Neural progenitor cell (in vitro differentiated cells): ENCODE results near the gene TET2. TPM values are rescaled to one million over a fixed set of nuclear protein-coding genes. Genes with fewer than 3 reads are reported as not detected.

Experiments
- DNase-seq: peaks from one replicate; pipeline ENCODE4 v3.0.0-alpha.2; 2016; ENCODE audit warnings: low spot score
- H2AFZ ChIP-seq: fragments of 200-600 bp; sonication (generic); replicated peaks from 2 replicates; pipeline ENCODE4 v1.6.1; 2016; ENCODE audit warnings: antibody characterized with exemption
- H3F3A ChIP-seq: fragments of 200-600 bp; sonication (generic); 2 replicates; pipeline ENCODE4 v1.6.1; 2016; ENCODE audit warnings: antibody characterized with exemption, low read depth
- H3K27ac ChIP-seq: fragments of 200-600 bp; sonication (generic); 2 replicates; pipeline ENCODE4 v1.5.1; 2016; ENCODE audit warnings: mild to moderate bottlenecking
- H3K27me3 ChIP-seq: fragments of 200-600 bp; sonication (generic); 2 replicates; pipeline ENCODE4 v1.6.1; 2016; ENCODE audit warnings: mild to moderate bottlenecking, moderate library complexity
- H3K36me3 ChIP-seq: fragments of 200-600 bp; sonication (generic); 2 replicates; pipeline ENCODE4 v1.5.1; 2016
- H3K4me1 ChIP-seq: fragments of 200-600 bp; sonication (generic); 2 replicates; pipeline ENCODE4 v1.6.1; 2016; ENCODE audit warnings: mixed run types
- H3K4me2 ChIP-seq: fragments of 200-600 bp; sonication (generic); 2 replicates; pipeline ENCODE4 v1.6.1; 2016
- H3K4me3 ChIP-seq: fragments of 200-600 bp; sonication (generic); 2 replicates; pipeline ENCODE4 v1.5.1; 2016
- H3K79me2 ChIP-seq: fragments of 200-600 bp; sonication (generic); 2 replicates; pipeline ENCODE4 v1.6.1; 2016; ENCODE audit warnings: low read depth
- H3K9ac ChIP-seq: fragments of 200-600 bp; sonication (generic); 2 replicates; pipeline ENCODE4 v1.6.1; 2016
- H3K9me3 ChIP-seq: fragments of 200-600 bp; sonication (generic); 2 replicates; pipeline ENCODE4 v1.5.1; 2016; ENCODE audit warnings: low read depth
- H4K20me1 ChIP-seq: fragments of 200-600 bp; sonication (generic); 2 replicates; pipeline ENCODE4 v1.6.1; 2016; ENCODE audit warnings: low read depth
- H3K27ac Mint-ChIP-seq: 3 replicates; pipeline ENCODE4 v1.8.0; 2021; ENCODE audit warnings: mixed read lengths
- H3K27me3 Mint-ChIP-seq: 2 replicates; pipeline ENCODE4 v1.8.0; 2022; ENCODE audit warnings: low read depth, mild to moderate bottlenecking, inconsistent platforms, moderate library complexity, mixed read lengths; ENCODE audit not compliant: insufficient read depth
- H3K36me3 Mint-ChIP-seq: 3 replicates; pipeline ENCODE4 v1.8.0; 2021; ENCODE audit warnings: mixed read lengths
- H3K4me1 Mint-ChIP-seq: 3 replicates; pipeline ENCODE4 v1.8.0; 2021; ENCODE audit warnings: mixed read lengths
- H3K4me3 Mint-ChIP-seq: 3 replicates; pipeline ENCODE4 v1.8.0; 2021; ENCODE audit warnings: mild to moderate bottlenecking, moderate library complexity, mixed read lengths
- H3K9me3 Mint-ChIP-seq: 3 replicates; pipeline ENCODE4 v1.8.0; 2020; ENCODE audit warnings: mixed read lengths
- CTCF ChIP-seq: fragments of 200-600 bp; sonication (generic); IDR thresholded peaks from 2 replicates; pipeline ENCODE4 v1.5.1; 2017; ENCODE audit warnings: antibody characterized with exemption, mild to moderate bottlenecking
- EZH2 ChIP-seq: fragments of 200-600 bp; sonication (generic); IDR thresholded peaks from 2 replicates; pipeline ENCODE4 v1.6.1; 2017; ENCODE audit warnings: antibody characterized with exemption, mild to moderate bottlenecking, moderate library complexity
- EZH2phosphoT487 ChIP-seq: fragments of 200-600 bp; sonication (generic); IDR thresholded peaks from 2 replicates; pipeline ENCODE4 v1.6.1; 2017; ENCODE audit warnings: antibody characterized with exemption
- total RNA-seq: library from RNA; depleted of rRNA; stranded (reverse); fragments of >200 nt; gene quantifications from 2 replicates; pipeline ENCODE4 v1.2.3, GENCODE V29; 2015; ENCODE audit warnings: low replicate concordance

Gene TET2
- total RNA-seq, 1 donor from 2014 or later, result 17.0 TPM

DNA sequence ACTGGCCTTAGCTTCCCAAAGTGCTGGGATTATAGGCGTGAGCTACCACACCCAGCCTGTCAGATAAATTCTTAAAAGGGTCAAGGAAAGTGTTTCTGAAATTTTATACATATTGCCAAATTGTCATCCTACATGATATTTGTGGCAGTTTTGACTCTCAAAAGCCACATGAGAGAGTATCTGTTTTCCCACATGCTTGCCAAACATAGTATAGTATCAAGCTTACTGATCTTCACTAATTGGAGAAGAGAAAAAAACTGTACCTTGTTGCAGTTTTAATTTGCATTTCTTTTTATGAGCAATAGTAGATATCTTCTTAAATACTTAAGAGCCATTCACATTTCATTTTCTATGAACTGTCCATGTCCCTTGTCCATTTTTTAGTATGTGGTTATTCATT, 83.6 kb downstream of the TET2 start:
- Histone ChIP-seq H3K4me2 (no peak overlapping the region), H3K36me3 (no peaks in the 10 kb centered on the region), H3K4me1 (peaks cover 4% of the 10 kb centered on the region), H3K4me3 (no peak overlapping the region), H3K27ac (no peak overlapping the region), H2AFZ (no peak overlapping the region), H3K9ac (no peak overlapping the region), H4K20me1 (no peaks in the 10 kb centered on the region), H3F3A (no peaks in the 10 kb centered on the region), H3K27me3 (no peaks in the 10 kb centered on the region), H3K79me2 (no peaks in the 10 kb centered on the region), H3K9me3 (no peaks in the 10 kb centered on the region)
- Mint-ChIP-seq H3K27ac (no peak overlapping the region), H3K9me3 (peaks cover 2% of the 10 kb centered on the region), H3K27me3 (no peaks in the 10 kb centered on the region), H3K4me3 (no peak overlapping the region), H3K4me1 (peaks cover 7% of the 10 kb centered on the region), H3K36me3 (peaks cover 15% of the 10 kb centered on the region)
- no peak for DNase-seq
- no peak for TF ChIP-seq CTCF
- TF ChIP-seq EZH2, result no peak
- TF ChIP-seq EZH2phosphoT487, result no peak

DNA sequence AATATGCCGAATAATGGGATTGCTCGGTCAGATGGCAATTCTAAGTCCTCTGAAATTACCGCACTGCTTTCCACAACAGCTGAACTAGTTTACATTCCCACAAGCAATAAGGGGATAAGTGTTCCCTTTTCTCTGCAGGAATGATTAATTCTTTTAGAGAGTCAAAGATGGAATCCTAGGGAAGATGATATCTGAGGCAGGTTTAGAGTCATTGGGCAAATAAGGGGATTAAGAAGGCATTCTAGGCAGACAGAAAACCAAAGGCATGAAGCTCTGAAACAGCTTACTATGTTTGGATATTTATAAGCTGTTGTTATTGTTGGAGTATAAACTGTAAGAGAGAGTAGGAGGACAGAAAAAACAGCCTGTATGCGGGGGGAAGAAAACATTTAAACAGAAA, 85.7 kb downstream of the TET2 start:
- Histone ChIP-seq H3K27ac (no peak overlapping the region), H2AFZ (no peak overlapping the region), H4K20me1 (no peaks in the 10 kb centered on the region), H3K4me2 (no peak overlapping the region), H3K9me3 (no peaks in the 10 kb centered on the region), H3K9ac (no peak overlapping the region), H3F3A (no peaks in the 10 kb centered on the region), H3K79me2 (no peaks in the 10 kb centered on the region), H3K36me3 (no peaks in the 10 kb centered on the region), H3K27me3 (no peaks in the 10 kb centered on the region), H3K4me1 (no peaks in the 10 kb centered on the region), H3K4me3 (no peak overlapping the region)
- no peaks in the 10 kb centered on the region for H3K4me1 Mint-ChIP-seq
- no peak for DNase-seq
- H3K27me3 Mint-ChIP-seq, result no peaks in the 10 kb centered on the region
- H3K4me3 Mint-ChIP-seq, result no peak overlapping the region
- H3K36me3 Mint-ChIP-seq, result peaks cover 29% of the 10 kb centered on the region
- TF ChIP-seq EZH2, result no peak
- no peak for TF ChIP-seq EZH2phosphoT487
- no peak for TF ChIP-seq CTCF
- H3K9me3 Mint-ChIP-seq, result peaks cover 2% of the 10 kb centered on the region
- H3K27ac Mint-ChIP-seq, result no peak overlapping the region

- H3K27me3 ChIP-seq, result no peaks in the 10 kb centered on the region
- H3K9me3 Mint-ChIP-seq, result peaks cover 2% of the 10 kb centered on the region
Observed at GRCh38 chr4:105234582-105234981, 87.9 kb downstream of the TET2 start.

More at GRCh38 chr4:105234582-105234981, 87.9 kb downstream of the TET2 start:
- Histone ChIP-seq H3K4me1 (no peaks in the 10 kb centered on the region), H2AFZ (no peak overlapping the region), H3K4me2 (no peak overlapping the region), H3K9ac (no peak overlapping the region), H3K79me2 (no peaks in the 10 kb centered on the region), H4K20me1 (no peaks in the 10 kb centered on the region), H3K4me3 (no peak overlapping the region), H3K36me3 (no peaks in the 10 kb centered on the region), H3K9me3 (no peaks in the 10 kb centered on the region), H3F3A (no peaks in the 10 kb centered on the region), H3K27ac (no peak overlapping the region)
- TF ChIP-seq CTCF (no peak), EZH2 (no peak), EZH2phosphoT487 (no peak)
- H3K4me1 Mint-ChIP-seq, result no peaks in the 10 kb centered on the region
- H3K27me3 Mint-ChIP-seq, result no peaks in the 10 kb centered on the region
- no peak overlapping the region for H3K4me3 Mint-ChIP-seq
- H3K36me3 Mint-ChIP-seq, result peaks cover 43% of the 10 kb centered on the region
- no peak overlapping the region for H3K27ac Mint-ChIP-seq
- DNase-seq, result no peak
